Erythroblast (primary cell): ENCODE results near the gene CD300C.

ENCODE experiments used
- DNase-seq, 2 experiments: peaks; one replicate each; lab custom pipeline; 2025; lab: John Stamatoyannopoulos, UW
- GATA1 ChIP-seq: IDR thresholded peaks from 2 replicates; pipeline ENCODE4 v1.6.1; 2011; ENCODE audit warnings: low read depth, mild to moderate bottlenecking, control low read depth, low read length, moderate library complexity
- POLR2A ChIP-seq: IDR thresholded peaks from 2 replicates; pipeline ENCODE4 v1.6.1; 2011; ENCODE audit warnings: mild to moderate bottlenecking, low read length

The CD300C gene

GRCh38 chr17:74530831-74531150 is 15.1 kb downstream of the CD300C start:
- DNase-seq, result no peak
- TF ChIP-seq POLR2A, result no peak

- no peak for DNase-seq
Observed at GRCh38 chr17:74529243-74529642, 16.7 kb downstream of the CD300C start.

GRCh38 chr17:74528491-74529199 is 17.3 kb downstream of the CD300C start:
- no peak for DNase-seq
- TF ChIP-seq POLR2A (no peak), GATA1 (no peak)

More at GRCh38 chr17:74529243-74529642, 16.7 kb downstream of the CD300C start:
- TF ChIP-seq GATA1 (no peak), POLR2A (no peak)

- TF ChIP-seq POLR2A (no peak), GATA1 (no peak)
- no peak for DNase-seq
Observed at GRCh38 chr17:74527756-74528155, 18.2 kb downstream of the CD300C start.

GRCh38 chr17:74527081-74527480 is 18.8 kb downstream of the CD300C start:
- no peak for DNase-seq
- no peak for TF ChIP-seq GATA1
- no peak for TF ChIP-seq POLR2A

- no peak for TF ChIP-seq GATA1
- no peak for TF ChIP-seq POLR2A
Observed at GRCh38 chr17:74526681-74527080, 19.2 kb downstream of the CD300C start.

GRCh38 chr17:74525781-74526288 is 20.1 kb downstream of the CD300C start:
- no peak for TF ChIP-seq GATA1
- TF ChIP-seq POLR2A, result no peak
- DNase-seq, result no peak

More at GRCh38 chr17:74526681-74527080, 19.2 kb downstream of the CD300C start:
- no peak for DNase-seq

GRCh38 chr17:74525465-74525725 is 20.5 kb downstream of the CD300C start:
- no peak for DNase-seq
- TF ChIP-seq POLR2A (no peak), GATA1 (no peak)

- TF ChIP-seq GATA1 (no peak), POLR2A (no peak)
- no peak for DNase-seq
Observed at GRCh38 chr17:74524653-74525464, 21.1 kb downstream of the CD300C start.

- no peak for DNase-seq
- TF ChIP-seq POLR2A (no peak), GATA1 (no peak)
Observed at GRCh38 chr17:74523308-74523707, 22.6 kb downstream of the CD300C start.

- TF ChIP-seq GATA1 (no peak), POLR2A (no peak)
- no peak for DNase-seq
Observed at GRCh38 chr17:74522381-74523105, 23.4 kb downstream of the CD300C start.

GRCh38 chr17:74521701-74522201 is 24.2 kb downstream of the CD300C start:
- no peak for TF ChIP-seq POLR2A
- TF ChIP-seq GATA1, result no peak
- no peak for DNase-seq

GRCh38 chr17:74520790-74521480 is 25.0 kb downstream of the CD300C start:
- no peak for DNase-seq
- TF ChIP-seq POLR2A, result no peak
- no peak for TF ChIP-seq GATA1
